HEK293 (cell line): ENCODE results near the gene TEAD3.

ENCODE experiments used
- CTCF ChIA-PET: fragments of 350-600 bp; formaldehyde crosslinking; extraction: SDS; loops from one replicate; lab custom pipeline; 2021; ENCODE audit warnings: antibody characterized with exemption; lab: Yijun Ruan, JAX
- POLR2A ChIA-PET: fragments of 300-600 bp; formaldehyde crosslinking; extraction: SDS; loops from one replicate; lab custom pipeline; 2020; ENCODE audit warnings: antibody characterized with exemption, inconsistent platforms; lab: Yijun Ruan, JAX
- H3K27ac ChIP-seq: fragments of 200-500 bp; sonication (Bioruptor generic); 2 replicates; pipeline ENCODE4 v1.5.1; 2014; ENCODE audit warnings: low read depth, low read length, control low read depth, inconsistent platforms; ENCODE audit errors: extremely low read depth
- H3K36me3 ChIP-seq, 2 experiments: fragments of 200-500 bp in 1 of 2; sonication (Bioruptor generic) in 1 of 2; 1 replicate in 1 of 2; 2 replicates in 1 of 2; pipeline ENCODE4 v1.5.1; 2014 to 2017; ENCODE audit warnings: inconsistent platforms in 2 of 2, low read length in 2 of 2; ENCODE audit not compliant: control insufficient read depth in 2 of 2, insufficient read depth in 1 of 2
- H3K4me1 ChIP-seq: fragments of 200-500 bp; sonication (Bioruptor generic); 2 replicates; pipeline ENCODE4 v1.5.1; 2014; ENCODE audit warnings: mild to moderate bottlenecking, low read length, inconsistent platforms; ENCODE audit not compliant: control insufficient read depth, insufficient read depth
- H3K4me3 ChIP-seq: 2 replicates; pipeline ENCODE4 v1.5.1; 2011; ENCODE audit warnings: low read depth, mild to moderate bottlenecking, control low read depth, low read length, moderate library complexity
- H3K9me3 ChIP-seq: fragments of 200-500 bp; sonication (Bioruptor generic); 2 replicates; pipeline ENCODE4 v1.5.1; 2014; ENCODE audit warnings: low read depth, low read length, inconsistent platforms; ENCODE audit not compliant: control insufficient read depth, insufficient read depth
- AEBP2 ChIP-seq: fragments of 450-650 bp; formaldehyde crosslinking; IDR thresholded peaks from 2 replicates; pipeline ENCODE4 v1.5.1; 2016; ENCODE audit warnings: missing biosample characterization, missing genetic modification characterization, borderline replicate concordance
- EGR2 ChIP-seq: fragments of 450-650 bp; formaldehyde crosslinking; IDR thresholded peaks from 2 replicates; pipeline ENCODE4 v1.5.1; 2016; ENCODE audit warnings: low read depth, missing biosample characterization, missing genetic modification characterization
- GFI1B ChIP-seq: fragments of 450-650 bp; formaldehyde crosslinking; IDR thresholded peaks from 2 replicates; pipeline ENCODE4 v1.5.1; 2016; ENCODE audit warnings: missing biosample characterization, missing genetic modification characterization
- GLIS1 ChIP-seq: fragments of 450-650 bp; formaldehyde crosslinking; IDR thresholded peaks from 2 replicates; pipeline ENCODE4 v1.5.1; 2016; ENCODE audit warnings: missing biosample characterization, missing genetic modification characterization
- KLF1 ChIP-seq: fragments of 450-650 bp; formaldehyde crosslinking; IDR thresholded peaks from 2 replicates; pipeline ENCODE4 v1.5.1; 2016; ENCODE audit warnings: missing biosample characterization, missing genetic modification characterization
- PRDM1 ChIP-seq: fragments of 450-650 bp; formaldehyde crosslinking; IDR thresholded peaks from 2 replicates; pipeline ENCODE4; 2016; ENCODE audit warnings: missing biosample characterization, missing genetic modification characterization
- ZBTB17 ChIP-seq: fragments of 450-650 bp; formaldehyde crosslinking; IDR thresholded peaks from 2 replicates; pipeline ENCODE4 v1.5.1; 2016; ENCODE audit warnings: missing biosample characterization, missing genetic modification characterization
- ZFHX2 ChIP-seq: fragments of 450-650 bp; formaldehyde crosslinking; conservative IDR thresholded peaks from 2 replicates; pipeline ENCODE4 v1.5.1; 2016; ENCODE audit warnings: missing biosample characterization, missing genetic modification characterization
- ZNF10 ChIP-seq: fragments of 450-650 bp; formaldehyde crosslinking; IDR thresholded peaks from 2 replicates; pipeline ENCODE4 v1.5.1; 2017; ENCODE audit warnings: missing biosample characterization, missing genetic modification characterization
- ZNF114 ChIP-seq: fragments of 450-650 bp; formaldehyde crosslinking; IDR thresholded peaks from 2 replicates; pipeline ENCODE4 v1.5.0; 2017; ENCODE audit warnings: missing biosample characterization, missing genetic modification characterization
- ZNF146 ChIP-seq: fragments of 450-650 bp; formaldehyde crosslinking; IDR thresholded peaks from 2 replicates; pipeline ENCODE4 v1.5.1; 2016; ENCODE audit warnings: missing biosample characterization, missing genetic modification characterization
- ZNF148 ChIP-seq: fragments of 450-650 bp; formaldehyde crosslinking; IDR thresholded peaks from 2 replicates; pipeline ENCODE4 v1.5.0; 2017; ENCODE audit warnings: missing biosample characterization, missing genetic modification characterization, borderline replicate concordance
- ZNF223 ChIP-seq: fragments of 450-650 bp; formaldehyde crosslinking; IDR thresholded peaks from 2 replicates; pipeline ENCODE4 v1.5.1; 2016; ENCODE audit warnings: missing biosample characterization, missing genetic modification characterization
- ZNF362 ChIP-seq: fragments of 450-650 bp; formaldehyde crosslinking; IDR thresholded peaks from 2 replicates; pipeline ENCODE4 v1.5.1; 2016; ENCODE audit warnings: missing biosample characterization, missing genetic modification characterization
- ZNF398 ChIP-seq: fragments of 450-650 bp; formaldehyde crosslinking; IDR thresholded peaks from 2 replicates; pipeline ENCODE4 v1.5.1; 2017; ENCODE audit warnings: missing biosample characterization, missing genetic modification characterization
- ZNF404 ChIP-seq: fragments of 450-650 bp; formaldehyde crosslinking; IDR thresholded peaks from 2 replicates; pipeline ENCODE4 v1.5.1; 2017; ENCODE audit warnings: missing biosample characterization, missing genetic modification characterization
- ZNF423 ChIP-seq: fragments of 450-650 bp; formaldehyde crosslinking; IDR thresholded peaks from 2 replicates; pipeline ENCODE4 v1.5.1; 2016; ENCODE audit warnings: missing biosample characterization, missing genetic modification characterization
- ZNF433 ChIP-seq: fragments of 450-650 bp; formaldehyde crosslinking; IDR thresholded peaks from 2 replicates; pipeline ENCODE4 v1.5.1; 2016; ENCODE audit warnings: missing biosample characterization, missing genetic modification characterization, low read depth
- ZNF529 ChIP-seq: fragments of 450-650 bp; formaldehyde crosslinking; IDR thresholded peaks from 2 replicates; pipeline ENCODE4 v1.5.1; 2017; ENCODE audit warnings: missing genetic modification characterization, missing biosample characterization; ENCODE audit not compliant: insufficient replicate concordance
- ZNF624 ChIP-seq: fragments of 450-650 bp; formaldehyde crosslinking; IDR thresholded peaks from 2 replicates; pipeline ENCODE4 v1.5.1; 2017; ENCODE audit warnings: missing biosample characterization, missing genetic modification characterization
- ZNF626 ChIP-seq: fragments of 450-650 bp; sonication (Bioruptor Pico); formaldehyde crosslinking; IDR thresholded peaks from 2 replicates; pipeline ENCODE4 v1.5.1; 2018; ENCODE audit warnings: missing biosample characterization, missing genetic modification characterization, inconsistent platforms
- ZNF776 ChIP-seq: fragments of 450-650 bp; formaldehyde crosslinking; IDR thresholded peaks from 2 replicates; pipeline ENCODE4 v1.5.0; 2017; ENCODE audit warnings: missing biosample characterization, missing genetic modification characterization, borderline replicate concordance
- TF ChIP-seq, protein P1 (sequence below): fragments of 450-650 bp; formaldehyde crosslinking; IDR thresholded peaks from 2 replicates; pipeline ENCODE4 v1.5.1; 2016; ENCODE audit warnings: missing biosample characterization, missing genetic modification characterization, low read depth
- TF ChIP-seq, protein P2 (sequence below): fragments of 450-650 bp; formaldehyde crosslinking; IDR thresholded peaks from 2 replicates; pipeline ENCODE4 v1.5.1; 2016; ENCODE audit warnings: missing biosample characterization, missing genetic modification characterization
- TF ChIP-seq, protein P3 (sequence below): IDR thresholded peaks from 2 replicates; pipeline ENCODE4 v1.6.1; 2011; ENCODE audit warnings: mild to moderate bottlenecking, low read depth, low read length, borderline replicate concordance

TEAD3 gene

DNA sequence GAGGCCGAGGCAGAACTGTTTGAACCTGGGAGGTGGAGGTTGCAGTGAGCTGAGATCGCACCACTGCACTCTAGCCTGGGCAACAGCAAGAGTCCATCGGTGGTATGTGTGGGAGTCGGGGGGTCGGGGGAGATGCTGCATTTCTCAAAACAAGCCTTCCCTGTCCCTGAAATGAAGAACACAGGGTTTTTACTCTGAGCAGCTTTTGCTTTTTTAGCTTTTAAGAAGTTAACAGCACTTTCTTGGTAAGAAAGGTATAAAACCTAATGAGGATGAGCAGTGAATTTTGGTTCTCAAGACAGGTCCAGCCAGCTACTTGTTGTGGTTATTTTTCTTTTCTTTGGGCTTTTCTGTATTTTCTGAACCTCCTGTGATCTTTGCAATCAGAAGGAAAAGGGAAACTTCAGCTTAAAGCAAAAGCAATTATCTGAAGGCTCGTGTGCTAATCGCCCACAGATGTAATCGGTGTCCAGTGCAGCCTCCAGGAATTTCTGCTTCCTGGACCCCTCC, 25.0 kb downstream of the TEAD3 start:
- ChIA-PET CTCF (interaction anchor here (0.6 to 2.0 kb wide), 10 partner anchors 10 to 265 kb away, joined by 3 to 8 read pairs (median 4); no protein-coding TSS in a partner anchor), POLR2A (interaction anchor here (0.6 to 9.5 kb wide), 12 partner anchors 13 to 269 kb away, joined by 3 to 198 read pairs (median 6); partner anchors contain the start of genes FANCE and TEAD3)
- Histone ChIP-seq H3K27ac (peak overlapping the region; percentile 11; the same call in 1 of the 2 replicates), H3K36me3 (peaks cover 9 to 75% of the 10 kb centered on the region in 2 experiments; a peak in 2 of 3 replicates), H3K4me1 (0 out of 2 replicates have a peak, but pooled peaks cover 5% of the 10 kb centered on the region), H3K9me3 (no peaks in the 10 kb centered on the region), H3K4me3 (no peak overlapping the region)
- TF ChIP-seq ZNF624 (tag by site-specific recombination) (no peak), GLIS1 (tag by site-specific recombination) (peak; percentile 62), ZNF114 (tag by site-specific recombination) (no peak), ZNF776 (tag by site-specific recombination) (no peak), ZBTB17 (peak; percentile 24; the same call in 1 of the 2 replicates), AEBP2 (no peak), ZNF529 (tag by site-specific recombination) (no peak), ZNF398 (tag by site-specific recombination) (no peak), KLF1 (tag by site-specific recombination) (no peak), ZNF223 (tag by site-specific recombination) (no peak), ZNF10 (tag by site-specific recombination) (no peak), ZNF433 (tag by site-specific recombination) (no peak), ZNF362 (tag by site-specific recombination) (no peak), ZFHX2 (peak; percentile 49; the same call in 1 of the 2 replicates), GFI1B (no peak), ZNF148 (tag by site-specific recombination) (no peak), ZNF626 (no peak), ZNF404 (tag by site-specific recombination) (no peak), ZNF423 (tag by site-specific recombination) (no peak), EGR2 (tag by site-specific recombination) (0 out of 2 replicates have a peak, but pooled peaks have one; percentile 55), ZNF146 (tag by site-specific recombination) (no peak), PRDM1 (tag by site-specific recombination) (peak; percentile 68; the same call in 1 of the 2 replicates)
- TF ChIP-seq, protein P1, sequence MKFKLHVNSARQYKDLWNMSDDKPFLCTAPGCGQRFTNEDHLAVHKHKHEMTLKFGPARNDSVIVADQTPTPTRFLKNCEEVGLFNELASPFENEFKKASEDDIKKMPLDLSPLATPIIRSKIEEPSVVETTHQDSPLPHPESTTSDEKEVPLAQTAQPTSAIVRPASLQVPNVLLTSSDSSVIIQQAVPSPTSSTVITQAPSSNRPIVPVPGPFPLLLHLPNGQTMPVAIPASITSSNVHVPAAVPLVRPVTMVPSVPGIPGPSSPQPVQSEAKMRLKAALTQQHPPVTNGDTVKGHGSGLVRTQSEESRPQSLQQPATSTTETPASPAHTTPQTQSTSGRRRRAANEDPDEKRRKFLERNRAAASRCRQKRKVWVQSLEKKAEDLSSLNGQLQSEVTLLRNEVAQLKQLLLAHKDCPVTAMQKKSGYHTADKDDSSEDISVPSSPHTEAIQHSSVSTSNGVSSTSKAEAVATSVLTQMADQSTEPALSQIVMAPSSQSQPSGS (tag by site-specific recombination), result no peak
- TF ChIP-seq, protein P2, sequence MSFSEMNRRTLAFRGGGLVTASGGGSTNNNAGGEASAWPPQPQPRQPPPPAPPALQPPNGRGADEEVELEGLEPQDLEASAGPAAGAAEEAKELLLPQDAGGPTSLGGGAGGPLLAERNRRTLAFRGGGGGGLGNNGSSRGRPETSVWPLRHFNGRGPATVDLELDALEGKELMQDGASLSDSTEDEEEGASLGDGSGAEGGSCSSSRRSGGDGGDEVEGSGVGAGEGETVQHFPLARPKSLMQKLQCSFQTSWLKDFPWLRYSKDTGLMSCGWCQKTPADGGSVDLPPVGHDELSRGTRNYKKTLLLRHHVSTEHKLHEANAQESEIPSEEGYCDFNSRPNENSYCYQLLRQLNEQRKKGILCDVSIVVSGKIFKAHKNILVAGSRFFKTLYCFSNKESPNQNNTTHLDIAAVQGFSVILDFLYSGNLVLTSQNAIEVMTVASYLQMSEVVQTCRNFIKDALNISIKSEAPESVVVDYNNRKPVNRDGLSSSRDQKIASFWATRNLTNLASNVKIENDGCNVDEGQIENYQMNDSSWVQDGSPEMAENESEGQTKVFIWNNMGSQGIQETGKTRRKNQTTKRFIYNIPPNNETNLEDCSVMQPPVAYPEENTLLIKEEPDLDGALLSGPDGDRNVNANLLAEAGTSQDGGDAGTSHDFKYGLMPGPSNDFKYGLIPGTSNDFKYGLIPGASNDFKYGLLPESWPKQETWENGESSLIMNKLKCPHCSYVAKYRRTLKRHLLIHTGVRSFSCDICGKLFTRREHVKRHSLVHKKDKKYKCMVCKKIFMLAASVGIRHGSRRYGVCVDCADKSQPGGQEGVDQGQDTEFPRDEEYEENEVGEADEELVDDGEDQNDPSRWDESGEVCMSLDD (tag by site-specific recombination), result no peak
- TF ChIP-seq, protein P3, sequence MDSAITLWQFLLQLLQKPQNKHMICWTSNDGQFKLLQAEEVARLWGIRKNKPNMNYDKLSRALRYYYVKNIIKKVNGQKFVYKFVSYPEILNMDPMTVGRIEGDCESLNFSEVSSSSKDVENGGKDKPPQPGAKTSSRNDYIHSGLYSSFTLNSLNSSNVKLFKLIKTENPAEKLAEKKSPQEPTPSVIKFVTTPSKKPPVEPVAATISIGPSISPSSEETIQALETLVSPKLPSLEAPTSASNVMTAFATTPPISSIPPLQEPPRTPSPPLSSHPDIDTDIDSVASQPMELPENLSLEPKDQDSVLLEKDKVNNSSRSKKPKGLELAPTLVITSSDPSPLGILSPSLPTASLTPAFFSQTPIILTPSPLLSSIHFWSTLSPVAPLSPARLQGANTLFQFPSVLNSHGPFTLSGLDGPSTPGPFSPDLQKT, result no peak
